Measurements from ENCODE around the gene PRDM4. TPM values are rescaled to one million over a fixed set of nuclear protein-coding genes. Genes with fewer than 3 reads are reported as not detected.

PRDM4 gene
- polyA plus RNA-seq, 1 of the 3 experiments (the other 2 are of a cell fraction) = 22.1 TPM

DNA sequence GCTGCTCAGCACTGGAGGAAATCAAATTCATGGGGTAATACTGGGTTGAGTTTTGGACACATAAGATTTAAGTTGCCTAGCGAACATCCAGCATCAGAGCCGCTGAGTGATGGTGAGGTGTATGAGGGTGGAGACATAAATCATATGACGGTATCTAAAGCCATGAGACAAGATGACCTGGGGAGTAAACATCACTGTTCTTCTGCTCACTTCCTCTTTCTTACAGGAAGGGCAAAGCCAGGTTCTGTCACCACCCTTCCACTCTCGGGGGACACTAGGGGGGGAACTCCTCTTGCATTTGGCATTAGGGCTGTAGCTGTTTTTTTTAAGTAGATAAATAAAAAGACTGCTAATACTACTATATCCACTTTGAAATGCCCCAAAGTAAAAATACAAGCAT is 24.0 kb downstream of the PRDM4 start:
- CTCF ChIA-PET = interaction anchor here (1.1 kb wide), 1 partner anchor 17 kb away, joined by 3 read pairs; no protein-coding TSS in a partner anchor
- WGBS (ENCODE audit: low lambda C conversion rate) = 98% methylated on average over 4 of the region's 4 CpGs
- H3K27ac ChIP-seq (ENCODE audit: low read depth in 2 of 2, low read length in 1 of 2) = no peak overlapping the region
- H3K79me2 ChIP-seq (ENCODE audit: insufficient read depth) = peaks cover 4% of the 10 kb centered on the region; the same call in 1 of the 2 replicates
- H3K9ac ChIP-seq = no peak overlapping the region
- no peak overlapping the region for H3K4me2 ChIP-seq
- no peaks in the 10 kb centered on the region for H3K27me3 ChIP-seq (ENCODE audit: insufficient read depth)
- H2AFZ ChIP-seq (ENCODE audit: low read depth) = no peak overlapping the region
- H4K20me1 ChIP-seq (ENCODE audit: insufficient read depth) = no peaks in the 10 kb centered on the region
- no peaks in the 10 kb centered on the region for H3K9me2 ChIP-seq
- POLR2A ChIA-PET = no interaction called here
- H3K4me3 ChIP-seq (ENCODE audit: low read depth in 2 of 2, low read length in 1 of 2) = no peak overlapping the region
- H3K4me1 ChIP-seq (ENCODE audit: control insufficient read depth in 1 of 2, insufficient read depth in 2 of 2, low read depth in 1 of 2, low read length in 1 of 2) = no peaks in the 10 kb centered on the region
- TF ChIP-seq NFIC (IDR thresholded peaks at IDR 0.05; ENCODE audit: borderline replicate concordance) = no peak
- TF ChIP-seq, protein P1, sequence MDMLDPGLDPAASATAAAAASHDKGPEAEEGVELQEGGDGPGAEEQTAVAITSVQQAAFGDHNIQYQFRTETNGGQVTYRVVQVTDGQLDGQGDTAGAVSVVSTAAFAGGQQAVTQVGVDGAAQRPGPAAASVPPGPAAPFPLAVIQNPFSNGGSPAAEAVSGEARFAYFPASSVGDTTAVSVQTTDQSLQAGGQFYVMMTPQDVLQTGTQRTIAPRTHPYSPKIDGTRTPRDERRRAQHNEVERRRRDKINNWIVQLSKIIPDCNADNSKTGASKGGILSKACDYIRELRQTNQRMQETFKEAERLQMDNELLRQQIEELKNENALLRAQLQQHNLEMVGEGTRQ (IDR thresholded peaks at IDR 0.05; ENCODE audit: borderline replicate concordance, low read depth, low read length) = no peak
- TF ChIP-seq MXI1 (IDR thresholded peaks at IDR 0.05; ENCODE audit: low read depth, low read length) = no peak
- TF ChIP-seq, protein P2, sequence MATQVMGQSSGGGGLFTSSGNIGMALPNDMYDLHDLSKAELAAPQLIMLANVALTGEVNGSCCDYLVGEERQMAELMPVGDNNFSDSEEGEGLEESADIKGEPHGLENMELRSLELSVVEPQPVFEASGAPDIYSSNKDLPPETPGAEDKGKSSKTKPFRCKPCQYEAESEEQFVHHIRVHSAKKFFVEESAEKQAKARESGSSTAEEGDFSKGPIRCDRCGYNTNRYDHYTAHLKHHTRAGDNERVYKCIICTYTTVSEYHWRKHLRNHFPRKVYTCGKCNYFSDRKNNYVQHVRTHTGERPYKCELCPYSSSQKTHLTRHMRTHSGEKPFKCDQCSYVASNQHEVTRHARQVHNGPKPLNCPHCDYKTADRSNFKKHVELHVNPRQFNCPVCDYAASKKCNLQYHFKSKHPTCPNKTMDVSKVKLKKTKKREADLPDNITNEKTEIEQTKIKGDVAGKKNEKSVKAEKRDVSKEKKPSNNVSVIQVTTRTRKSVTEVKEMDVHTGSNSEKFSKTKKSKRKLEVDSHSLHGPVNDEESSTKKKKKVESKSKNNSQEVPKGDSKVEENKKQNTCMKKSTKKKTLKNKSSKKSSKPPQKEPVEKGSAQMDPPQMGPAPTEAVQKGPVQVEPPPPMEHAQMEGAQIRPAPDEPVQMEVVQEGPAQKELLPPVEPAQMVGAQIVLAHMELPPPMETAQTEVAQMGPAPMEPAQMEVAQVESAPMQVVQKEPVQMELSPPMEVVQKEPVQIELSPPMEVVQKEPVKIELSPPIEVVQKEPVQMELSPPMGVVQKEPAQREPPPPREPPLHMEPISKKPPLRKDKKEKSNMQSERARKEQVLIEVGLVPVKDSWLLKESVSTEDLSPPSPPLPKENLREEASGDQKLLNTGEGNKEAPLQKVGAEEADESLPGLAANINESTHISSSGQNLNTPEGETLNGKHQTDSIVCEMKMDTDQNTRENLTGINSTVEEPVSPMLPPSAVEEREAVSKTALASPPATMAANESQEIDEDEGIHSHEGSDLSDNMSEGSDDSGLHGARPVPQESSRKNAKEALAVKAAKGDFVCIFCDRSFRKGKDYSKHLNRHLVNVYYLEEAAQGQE (IDR thresholded peaks at IDR 0.05; ENCODE audit: low read depth, low read length) = no peak
- TF ChIP-seq TCF12 (IDR thresholded peaks at IDR 0.05) = no peak
- no peak for TF ChIP-seq SIN3A (IDR thresholded peaks at IDR 0.05; ENCODE audit: borderline replicate concordance, low read depth, low read length)
- TF ChIP-seq TAF1 (IDR thresholded peaks at IDR 0.05; ENCODE audit: borderline replicate concordance, low read depth, low read length) = no peak
- no peak for TF ChIP-seq CHD2 (IDR thresholded peaks at IDR 0.05; ENCODE audit: low read length, partially characterized antibody)
- TF ChIP-seq TEAD4 (IDR thresholded peaks at IDR 0.05; ENCODE audit: borderline replicate concordance, insufficient read depth) = no peak
- TF ChIP-seq GABPA (IDR thresholded peaks at IDR 0.05; ENCODE audit: low read depth) = no peak
- TF ChIP-seq, protein P3, sequence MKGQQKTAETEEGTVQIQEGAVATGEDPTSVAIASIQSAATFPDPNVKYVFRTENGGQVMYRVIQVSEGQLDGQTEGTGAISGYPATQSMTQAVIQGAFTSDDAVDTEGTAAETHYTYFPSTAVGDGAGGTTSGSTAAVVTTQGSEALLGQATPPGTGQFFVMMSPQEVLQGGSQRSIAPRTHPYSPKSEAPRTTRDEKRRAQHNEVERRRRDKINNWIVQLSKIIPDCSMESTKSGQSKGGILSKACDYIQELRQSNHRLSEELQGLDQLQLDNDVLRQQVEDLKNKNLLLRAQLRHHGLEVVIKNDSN (IDR thresholded peaks at IDR 0.05; ENCODE audit: borderline replicate concordance, low read depth) = no peak
- peaks cover 87 to 92% of the 10 kb centered on the region in 2 experiments for H3K36me3 ChIP-seq (replicated peaks in 1 of 2; ENCODE audit: control insufficient read depth in 1 of 2, insufficient read depth in 2 of 2, low read length in 1 of 2)
- H3F3A ChIP-seq (replicated peaks; ENCODE audit: insufficient read depth) = peaks cover 4% of the 10 kb centered on the region
- DNase-seq = no peak
- no peaks in the 10 kb centered on the region for H3K9me3 ChIP-seq

DNA sequence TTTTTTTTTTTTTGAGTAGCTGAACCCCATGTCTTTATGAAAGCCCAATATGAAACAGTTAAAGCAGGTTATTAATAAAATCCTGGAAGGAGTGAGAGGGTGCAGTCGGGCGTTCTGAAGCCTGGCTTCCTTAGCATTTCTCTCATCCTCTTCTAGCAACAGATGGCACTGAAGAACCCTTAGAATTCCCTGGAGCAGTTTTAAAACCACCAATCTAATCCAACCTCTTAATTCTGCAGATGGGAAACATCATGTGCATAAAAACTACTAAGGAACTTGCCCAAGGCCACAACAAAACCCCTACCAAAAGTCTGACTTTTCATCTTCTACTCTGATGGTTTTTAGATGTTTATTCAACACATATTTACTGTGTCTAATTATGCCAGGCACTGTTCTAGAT is 25.2 kb downstream of the PRDM4 start:
- Histone ChIP-seq H3K4me1 (ENCODE audit: control insufficient read depth in 1 of 2, insufficient read depth in 2 of 2, low read depth in 1 of 2, low read length in 1 of 2) (no peaks in the 10 kb centered on the region; a peak in 1 of 4 replicates), H3K9me2 (no peaks in the 10 kb centered on the region), H3K27me3 (ENCODE audit: insufficient read depth) (no peaks in the 10 kb centered on the region), H3K36me3 (replicated peaks in 1 of 2; ENCODE audit: control insufficient read depth in 1 of 2, insufficient read depth in 2 of 2, low read length in 1 of 2) (peaks cover 76 to 80% of the 10 kb centered on the region in 2 experiments), H3K79me2 (ENCODE audit: insufficient read depth) (no peaks in the 10 kb centered on the region; the same call in 1 of the 2 replicates), H3K9ac (no peak overlapping the region), H2AFZ (ENCODE audit: low read depth) (no peak overlapping the region), H3K27ac (ENCODE audit: low read depth in 2 of 2, low read length in 1 of 2) (no peak overlapping the region; a peak in 1 of 4 replicates), H3K4me2 (no peak overlapping the region), H4K20me1 (ENCODE audit: insufficient read depth) (no peaks in the 10 kb centered on the region), H3K9me3 (no peaks in the 10 kb centered on the region), H3K4me3 (ENCODE audit: low read depth in 2 of 2, low read length in 1 of 2) (no peak overlapping the region), H3F3A (replicated peaks; ENCODE audit: insufficient read depth) (peaks cover 6% of the 10 kb centered on the region)
- no peak for DNase-seq
- TF ChIP-seq, protein P4, sequence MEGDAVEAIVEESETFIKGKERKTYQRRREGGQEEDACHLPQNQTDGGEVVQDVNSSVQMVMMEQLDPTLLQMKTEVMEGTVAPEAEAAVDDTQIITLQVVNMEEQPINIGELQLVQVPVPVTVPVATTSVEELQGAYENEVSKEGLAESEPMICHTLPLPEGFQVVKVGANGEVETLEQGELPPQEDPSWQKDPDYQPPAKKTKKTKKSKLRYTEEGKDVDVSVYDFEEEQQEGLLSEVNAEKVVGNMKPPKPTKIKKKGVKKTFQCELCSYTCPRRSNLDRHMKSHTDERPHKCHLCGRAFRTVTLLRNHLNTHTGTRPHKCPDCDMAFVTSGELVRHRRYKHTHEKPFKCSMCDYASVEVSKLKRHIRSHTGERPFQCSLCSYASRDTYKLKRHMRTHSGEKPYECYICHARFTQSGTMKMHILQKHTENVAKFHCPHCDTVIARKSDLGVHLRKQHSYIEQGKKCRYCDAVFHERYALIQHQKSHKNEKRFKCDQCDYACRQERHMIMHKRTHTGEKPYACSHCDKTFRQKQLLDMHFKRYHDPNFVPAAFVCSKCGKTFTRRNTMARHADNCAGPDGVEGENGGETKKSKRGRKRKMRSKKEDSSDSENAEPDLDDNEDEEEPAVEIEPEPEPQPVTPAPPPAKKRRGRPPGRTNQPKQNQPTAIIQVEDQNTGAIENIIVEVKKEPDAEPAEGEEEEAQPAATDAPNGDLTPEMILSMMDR (IDR thresholded peaks at IDR 0.05) = no peak
- TF ChIP-seq NRF1 (IDR thresholded peaks at IDR 0.05; ENCODE audit: low read depth, low read length) = no peak
- no peak for TF ChIP-seq RAD21 (IDR thresholded peaks at IDR 0.05; ENCODE audit: low read length)
- TF ChIP-seq MXI1 (IDR thresholded peaks at IDR 0.05; ENCODE audit: low read depth, low read length) = no peak
- TF ChIP-seq, protein P5, sequence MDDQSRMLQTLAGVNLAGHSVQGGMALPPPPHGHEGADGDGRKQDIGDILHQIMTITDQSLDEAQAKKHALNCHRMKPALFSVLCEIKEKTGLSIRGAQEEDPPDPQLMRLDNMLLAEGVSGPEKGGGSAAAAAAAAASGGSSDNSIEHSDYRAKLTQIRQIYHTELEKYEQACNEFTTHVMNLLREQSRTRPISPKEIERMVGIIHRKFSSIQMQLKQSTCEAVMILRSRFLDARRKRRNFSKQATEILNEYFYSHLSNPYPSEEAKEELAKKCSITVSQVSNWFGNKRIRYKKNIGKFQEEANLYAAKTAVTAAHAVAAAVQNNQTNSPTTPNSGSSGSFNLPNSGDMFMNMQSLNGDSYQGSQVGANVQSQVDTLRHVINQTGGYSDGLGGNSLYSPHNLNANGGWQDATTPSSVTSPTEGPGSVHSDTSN (IDR thresholded peaks at IDR 0.05) = no peak
- TF ChIP-seq FOSL2 (IDR thresholded peaks at IDR 0.05; ENCODE audit: borderline replicate concordance, low read depth) = no peak
- TF ChIP-seq, protein P6, sequence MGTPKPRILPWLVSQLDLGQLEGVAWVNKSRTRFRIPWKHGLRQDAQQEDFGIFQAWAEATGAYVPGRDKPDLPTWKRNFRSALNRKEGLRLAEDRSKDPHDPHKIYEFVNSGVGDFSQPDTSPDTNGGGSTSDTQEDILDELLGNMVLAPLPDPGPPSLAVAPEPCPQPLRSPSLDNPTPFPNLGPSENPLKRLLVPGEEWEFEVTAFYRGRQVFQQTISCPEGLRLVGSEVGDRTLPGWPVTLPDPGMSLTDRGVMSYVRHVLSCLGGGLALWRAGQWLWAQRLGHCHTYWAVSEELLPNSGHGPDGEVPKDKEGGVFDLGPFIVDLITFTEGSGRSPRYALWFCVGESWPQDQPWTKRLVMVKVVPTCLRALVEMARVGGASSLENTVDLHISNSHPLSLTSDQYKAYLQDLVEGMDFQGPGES (IDR thresholded peaks at IDR 0.05; ENCODE audit: low read depth, low read length) = no peak
- no peak for TF ChIP-seq EZH2phosphoT487 (IDR thresholded peaks at IDR 0.05; ENCODE audit: borderline replicate concordance, low read depth)
- ChIA-PET POLR2A (no interaction called here), CTCF (interaction anchor here (1.9 kb wide), 1 partner anchor 149 kb away, joined by 7 read pairs; no protein-coding TSS in a partner anchor)
- WGBS (ENCODE audit: low lambda C conversion rate) = 100% methylated on average over 2 of the region's 2 CpGs
